ENCODE data around the gene SLC29A1. TPM values are rescaled to one million over a fixed set of nuclear protein-coding genes. Genes with fewer than 3 reads are reported as not detected.

Gene SLC29A1
- total and polyA plus RNA-seq, 2 of the 8 experiments (the other 6 are each of a cell fraction or from before 2014, with no cell fraction given): 187 to 558 TPM

GRCh38 chr6:44265722-44266233 lies 42.4 kb downstream of the SLC29A1 start:
- ChIA-PET CTCF (ENCODE audit: partially characterized antibody) (interaction anchor here (1.2 to 19.0 kb wide), 2 partner anchors 41 to 203 kb away, joined by 3 to 330 read pairs; partner anchors contain the start of gene AARS2), POLR2A (ENCODE audit: partially characterized antibody) (interaction anchor here (1.1 to 12.0 kb wide), 3 partner anchors 12 to 74 kb away, joined by 3 to 138 read pairs (median 74); partner anchors contain the start of genes HSP90AB1 and SLC35B2)
- Histone ChIP-seq H3K23ac (ENCODE audit: insufficient read length) (no peak overlapping the region), H3K9ac (replicated peaks in 1 of 4; ENCODE audit: extremely low read depth in 1 of 4, low read depth in 3 of 4, low read length in 3 of 4) (no peak overlapping the region), H2AFZ (ENCODE audit: low read length) (no peak overlapping the region), H4K5ac (ENCODE audit: insufficient read length, low read depth, low read length) (no peak overlapping the region), H3K79me1 (ENCODE audit: low read depth, low read length) (peaks cover 7% of the 10 kb centered on the region; the same call in 1 of the 2 replicates), H3K23me2 (ENCODE audit: low read depth, low read length) (peaks cover 11% of the 10 kb centered on the region), H2BK15ac (ENCODE audit: low read length) (0 out of 2 replicates have a peak overlapping the region, but pooled peaks have one; percentile 29), H4K8ac (ENCODE audit: extremely low read depth, insufficient read depth, low read length) (no peak overlapping the region; the same call in 1 of the 2 replicates), H3K4me2 (ENCODE audit: insufficient read depth in 1 of 2, low read depth in 2 of 2, low read length in 2 of 2) (peak overlapping the region in 1 of 2 experiments; percentile 50; a peak in 1 of 4 replicates), H2BK12ac (ENCODE audit: low read depth, low read length) (peak overlapping the region; percentile 77; the same call in 1 of the 2 replicates), H3K27ac (ENCODE audit: low read depth, low read length) (no peak overlapping the region), H2BK120ac (replicated peaks; ENCODE audit: low read depth, low read length) (no peak overlapping the region), H3K9me3 (ENCODE audit: insufficient read depth in 2 of 2, low read depth in 1 of 2, low read length in 1 of 2) (no peaks in the 10 kb centered on the region), H2BK5ac (ENCODE audit: low read depth, low read length) (no peak overlapping the region), H3K4me3 (ENCODE audit: extremely low read depth in 1 of 4, insufficient read depth in 2 of 4, low read depth in 3 of 4, low read length in 4 of 4) (peak overlapping the region in 2 of 4 experiments; percentile 57 to 80; a peak in 3 of 8 replicates), H2BK20ac (ENCODE audit: low read length) (no peak overlapping the region), H3K4me1 (replicated peaks in 1 of 4; ENCODE audit: control insufficient read depth in 3 of 4, insufficient read depth in 4 of 4, low read length in 3 of 4) (peaks cover 12 to 43% (median 21%) of the 10 kb centered on the region in 4 experiments), H4K91ac (replicated peaks; ENCODE audit: insufficient read length, low read length) (peak overlapping the region; percentile 58), H3K79me2 (ENCODE audit: control insufficient read depth in 1 of 2, insufficient read depth in 2 of 2, low read length in 2 of 2) (peaks cover 0 to 10% of the 10 kb centered on the region in 2 experiments; a peak in 1 of 4 replicates), H3K4ac (replicated peaks; ENCODE audit: insufficient read length, low read depth, low read length) (no peak overlapping the region), H3K27me3 (replicated peaks in 1 of 4; ENCODE audit: control insufficient read depth in 3 of 4, extremely low read depth in 1 of 4, insufficient read depth in 3 of 4, low read length in 3 of 4) (peaks cover 0 to 3% (median 0%) of the 10 kb centered on the region in 4 experiments; a peak in 2 of 7 replicates), H3K56ac (replicated peaks; ENCODE audit: insufficient read length, low read depth, low read length) (no peak overlapping the region), H3K14ac (ENCODE audit: insufficient read length) (no peak overlapping the region), H3K36me3 (ENCODE audit: control insufficient read depth in 2 of 4, insufficient read depth in 4 of 4, low read length in 3 of 4) (peaks cover 0 to 2% (median under 1%) of the 10 kb centered on the region in 4 experiments; a peak in 2 of 8 replicates), H2AK5ac (ENCODE audit: low read depth, low read length) (peak overlapping the region; percentile 76; the same call in 1 of the 2 replicates), H4K20me1 (replicated peaks in 1 of 2; ENCODE audit: control insufficient read depth in 1 of 2, insufficient read depth in 2 of 2, low read length in 2 of 2) (peaks cover 1 to 5% of the 10 kb centered on the region in 2 experiments), H3K18ac (ENCODE audit: extremely low read depth, low read length) (no peak overlapping the region)
- 72% methylated on average over 17 of the region's 17 CpGs; no CpG with 5 or more reads in 1 of the 2 experiments for WGBS, 2 experiments (ENCODE audit: extremely low coverage in 1 of 2, insufficient coverage in 1 of 2, insufficient read length in 1 of 2, insufficient replicate concordance in 2 of 2, low coverage in 1 of 2, low lambda C conversion rate in 2 of 2, missing lambda C conversion rate in 1 of 2)
- DNase-seq (ENCODE audit: low read depth in 1 of 2, low spot score in 2 of 2) (no peak), FAIRE-seq (no peak)
- no peak for TF ChIP-seq SIX5 (IDR thresholded peaks at IDR 0.05; ENCODE audit: low read depth, low read length)
- no peak for TF ChIP-seq NANOG (IDR thresholded peaks at IDR 0.05; ENCODE audit: insufficient read depth, low read depth, low read length, poor library complexity, severe bottlenecking)
- TF ChIP-seq ATF2 (IDR thresholded peaks at IDR 0.05; ENCODE audit: low read length): no peak
- no peak for TF ChIP-seq CTBP2 (IDR thresholded peaks at IDR 0.05; ENCODE audit: borderline replicate concordance, insufficient read depth, insufficient read length, low read length)
